HEK293 (cell line): ENCODE results near the gene KRT7.
A peak's percentile ranks its signal among the peaks of the same experiment; 100 is the strongest.

Experiments used
- BCL11A ChIP-seq: fragments of 450-650 bp; formaldehyde crosslinking; IDR thresholded peaks from 2 replicates; pipeline ENCODE4 v1.5.1; 2016; ENCODE audit warnings: low read depth, missing biosample characterization, missing genetic modification characterization
- EGR2 ChIP-seq: fragments of 450-650 bp; formaldehyde crosslinking; IDR thresholded peaks from 2 replicates; pipeline ENCODE4 v1.5.1; 2016; ENCODE audit warnings: low read depth, missing biosample characterization, missing genetic modification characterization
- KLF8 ChIP-seq: fragments of 450-650 bp; formaldehyde crosslinking; IDR thresholded peaks from 2 replicates; pipeline ENCODE4 v1.5.1; 2016; ENCODE audit warnings: missing biosample characterization, missing genetic modification characterization
- MZF1 ChIP-seq: fragments of 450-650 bp; formaldehyde crosslinking; IDR thresholded peaks from 2 replicates; pipeline ENCODE4 v1.5.1; 2017; ENCODE audit warnings: missing biosample characterization, missing genetic modification characterization, borderline replicate concordance
- ZBTB48 ChIP-seq: fragments of 450-650 bp; formaldehyde crosslinking; IDR thresholded peaks from 2 replicates; pipeline ENCODE4 v1.5.1; 2016; ENCODE audit warnings: missing biosample characterization, missing genetic modification characterization
- ZFP37 ChIP-seq: fragments of 450-650 bp; formaldehyde crosslinking; IDR thresholded peaks from 2 replicates; pipeline ENCODE4 v1.5.1; 2016; ENCODE audit warnings: missing biosample characterization, missing genetic modification characterization
- ZNF16 ChIP-seq: fragments of 450-650 bp; formaldehyde crosslinking; IDR thresholded peaks from 2 replicates; pipeline ENCODE4 v1.5.1; 2016; ENCODE audit warnings: low read depth, missing biosample characterization, missing genetic modification characterization
- ZNF350 ChIP-seq: fragments of 450-650 bp; formaldehyde crosslinking; IDR thresholded peaks from 2 replicates; pipeline ENCODE4 v1.5.0; 2017; ENCODE audit warnings: missing biosample characterization, mild to moderate bottlenecking, missing genetic modification characterization
- ZNF548 ChIP-seq: fragments of 450-650 bp; formaldehyde crosslinking; IDR thresholded peaks from 2 replicates; pipeline ENCODE4 v1.5.1; 2016; ENCODE audit warnings: missing biosample characterization, missing genetic modification characterization
- ZNF747 ChIP-seq: fragments of 450-650 bp; formaldehyde crosslinking; IDR thresholded peaks from 2 replicates; pipeline ENCODE4 v1.5.1; 2016; ENCODE audit warnings: missing biosample characterization, missing genetic modification characterization
- ZNF768 ChIP-seq: fragments of 450-650 bp; formaldehyde crosslinking; IDR thresholded peaks from 2 replicates; pipeline ENCODE4 v1.5.1; 2018; ENCODE audit warnings: missing biosample characterization, mild to moderate bottlenecking, missing genetic modification characterization
- TF ChIP-seq, protein P1 (sequence below): fragments of 450-650 bp; formaldehyde crosslinking; IDR thresholded peaks from 2 replicates; pipeline ENCODE4 v1.5.1; 2016; ENCODE audit warnings: missing biosample characterization, missing genetic modification characterization
- TF ChIP-seq, protein P2 (sequence below): fragments of 450-650 bp; formaldehyde crosslinking; IDR thresholded peaks from 2 replicates; pipeline ENCODE4 v1.5.1; 2016; ENCODE audit warnings: missing biosample characterization, missing genetic modification characterization
- TF ChIP-seq, protein P3 (sequence below): fragments of 450-650 bp; formaldehyde crosslinking; IDR thresholded peaks from 2 replicates; pipeline ENCODE4 v1.5.1; 2016; ENCODE audit warnings: missing biosample characterization, missing genetic modification characterization
- TF ChIP-seq, protein P4 (sequence below): fragments of 450-650 bp; formaldehyde crosslinking; IDR thresholded peaks from 2 replicates; pipeline ENCODE4 v1.5.1; 2016; ENCODE audit warnings: missing biosample characterization, missing genetic modification characterization, low read depth

KRT7 gene

DNA sequence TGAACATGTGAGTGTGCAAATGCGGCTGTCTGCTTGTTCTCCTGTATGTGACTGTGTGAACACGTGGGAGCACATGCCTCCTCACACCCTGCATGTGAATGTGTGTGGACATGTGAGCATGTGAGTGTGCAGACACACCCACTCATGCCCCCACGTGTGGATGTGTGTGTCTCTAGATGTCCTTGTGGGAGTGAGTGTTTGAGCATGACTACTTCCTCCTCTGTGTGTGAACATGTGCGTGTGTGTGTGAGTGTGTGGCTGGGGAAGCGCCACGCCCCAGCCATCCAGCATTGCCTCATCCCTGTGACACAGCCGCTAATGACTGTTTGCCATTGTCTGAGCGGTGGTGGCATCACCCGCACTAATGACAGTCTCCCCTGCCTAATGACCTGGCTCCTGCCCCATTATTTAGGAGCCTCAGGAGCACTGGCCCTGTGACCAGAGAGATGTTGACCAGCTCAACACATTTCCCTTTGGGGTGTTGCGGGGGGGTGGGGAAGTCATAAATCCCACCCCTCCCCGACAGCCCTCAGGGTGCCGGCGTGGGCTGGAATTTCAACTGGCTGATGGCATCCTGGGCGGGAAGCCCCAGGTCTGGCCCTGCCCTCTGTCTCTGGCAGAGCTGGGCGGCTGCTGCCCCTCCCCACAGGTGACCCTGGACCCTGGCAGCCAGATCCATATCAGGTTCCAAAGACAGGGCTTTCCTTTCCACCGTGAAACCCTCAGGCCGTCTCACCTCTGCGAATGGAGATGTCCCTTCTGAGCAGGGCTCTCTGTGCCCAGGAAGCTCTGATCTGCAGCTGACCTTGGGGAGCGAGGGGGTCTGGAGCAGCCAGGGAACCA is 29.7 kb upstream of the KRT7 start (continued):
- TF ChIP-seq KLF8 (tag by site-specific recombination) (peak; percentile 77; the same call in 1 of the 2 replicates), ZNF768 (no peak), ZNF16 (no peak), ZFP37 (tag by site-specific recombination) (0 out of 2 replicates have a peak, but pooled peaks have one; percentile 27), ZNF747 (no peak; the same call in 1 of the 2 replicates), ZBTB48 (tag by site-specific recombination) (0 out of 2 replicates have a peak, but pooled peaks have one; percentile 18), EGR2 (tag by site-specific recombination) (peak; percentile 98), ZNF350 (tag by site-specific recombination) (no peak), BCL11A (tag by site-specific recombination) (peak; percentile 51), MZF1 (no peak), ZNF548 (tag by site-specific recombination) (peak; percentile 2; the same call in 1 of the 2 replicates)
- TF ChIP-seq, protein P1, sequence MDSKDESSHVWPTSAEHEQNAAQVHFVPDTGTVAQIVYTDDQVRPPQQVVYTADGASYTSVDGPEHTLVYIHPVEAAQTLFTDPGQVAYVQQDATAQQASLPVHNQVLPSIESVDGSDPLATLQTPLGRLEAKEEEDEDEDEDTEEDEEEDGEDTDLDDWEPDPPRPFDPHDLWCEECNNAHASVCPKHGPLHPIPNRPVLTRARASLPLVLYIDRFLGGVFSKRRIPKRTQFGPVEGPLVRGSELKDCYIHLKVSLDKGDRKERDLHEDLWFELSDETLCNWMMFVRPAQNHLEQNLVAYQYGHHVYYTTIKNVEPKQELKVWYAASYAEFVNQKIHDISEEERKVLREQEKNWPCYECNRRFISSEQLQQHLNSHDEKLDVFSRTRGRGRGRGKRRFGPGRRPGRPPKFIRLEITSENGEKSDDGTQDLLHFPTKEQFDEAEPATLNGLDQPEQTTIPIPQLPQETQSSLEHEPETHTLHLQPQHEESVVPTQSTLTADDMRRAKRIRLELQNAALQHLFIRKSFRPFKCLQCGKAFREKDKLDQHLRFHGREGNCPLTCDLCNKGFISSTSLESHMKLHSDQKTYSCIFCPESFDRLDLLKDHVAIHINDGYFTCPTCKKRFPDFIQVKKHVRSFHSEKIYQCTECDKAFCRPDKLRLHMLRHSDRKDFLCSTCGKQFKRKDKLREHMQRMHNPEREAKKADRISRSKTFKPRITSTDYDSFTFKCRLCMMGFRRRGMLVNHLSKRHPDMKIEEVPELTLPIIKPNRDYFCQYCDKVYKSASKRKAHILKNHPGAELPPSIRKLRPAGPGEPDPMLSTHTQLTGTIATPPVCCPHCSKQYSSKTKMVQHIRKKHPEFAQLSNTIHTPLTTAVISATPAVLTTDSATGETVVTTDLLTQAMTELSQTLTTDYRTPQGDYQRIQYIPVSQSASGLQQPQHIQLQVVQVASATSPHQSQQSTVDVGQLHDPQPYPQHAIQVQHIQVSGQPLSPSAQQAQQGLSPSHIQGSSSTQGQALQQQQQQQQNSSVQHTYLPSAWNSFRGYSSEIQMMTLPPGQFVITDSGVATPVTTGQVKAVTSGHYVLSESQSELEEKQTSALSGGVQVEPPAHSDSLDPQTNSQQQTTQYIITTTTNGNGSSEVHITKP (tag by site-specific recombination) = peak; percentile 62
- TF ChIP-seq, protein P2, sequence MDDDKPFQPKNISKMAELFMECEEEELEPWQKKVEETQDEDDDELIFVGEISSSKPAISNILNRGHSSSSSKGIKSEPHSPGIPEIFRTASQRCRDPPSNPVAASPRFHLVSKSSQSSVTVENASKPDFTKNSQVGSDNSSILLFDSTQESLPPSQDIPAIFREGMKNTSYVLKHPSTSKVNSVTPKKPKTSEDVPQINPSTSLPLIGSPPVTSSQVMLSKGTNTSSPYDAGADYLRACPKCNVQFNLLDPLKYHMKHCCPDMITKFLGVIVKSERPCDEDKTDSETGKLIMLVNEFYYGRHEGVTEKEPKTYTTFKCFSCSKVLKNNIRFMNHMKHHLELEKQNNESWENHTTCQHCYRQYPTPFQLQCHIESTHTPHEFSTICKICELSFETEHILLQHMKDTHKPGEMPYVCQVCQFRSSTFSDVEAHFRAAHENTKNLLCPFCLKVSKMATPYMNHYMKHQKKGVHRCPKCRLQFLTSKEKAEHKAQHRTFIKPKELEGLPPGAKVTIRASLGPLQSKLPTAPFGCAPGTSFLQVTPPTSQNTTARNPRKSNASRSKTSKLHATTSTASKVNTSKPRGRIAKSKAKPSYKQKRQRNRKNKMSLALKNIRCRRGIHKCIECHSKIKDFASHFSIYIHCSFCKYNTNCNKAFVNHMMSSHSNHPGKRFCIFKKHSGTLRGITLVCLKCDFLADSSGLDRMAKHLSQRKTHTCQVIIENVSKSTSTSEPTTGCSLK (tag by site-specific recombination) = no peak
- TF ChIP-seq, protein P3, sequence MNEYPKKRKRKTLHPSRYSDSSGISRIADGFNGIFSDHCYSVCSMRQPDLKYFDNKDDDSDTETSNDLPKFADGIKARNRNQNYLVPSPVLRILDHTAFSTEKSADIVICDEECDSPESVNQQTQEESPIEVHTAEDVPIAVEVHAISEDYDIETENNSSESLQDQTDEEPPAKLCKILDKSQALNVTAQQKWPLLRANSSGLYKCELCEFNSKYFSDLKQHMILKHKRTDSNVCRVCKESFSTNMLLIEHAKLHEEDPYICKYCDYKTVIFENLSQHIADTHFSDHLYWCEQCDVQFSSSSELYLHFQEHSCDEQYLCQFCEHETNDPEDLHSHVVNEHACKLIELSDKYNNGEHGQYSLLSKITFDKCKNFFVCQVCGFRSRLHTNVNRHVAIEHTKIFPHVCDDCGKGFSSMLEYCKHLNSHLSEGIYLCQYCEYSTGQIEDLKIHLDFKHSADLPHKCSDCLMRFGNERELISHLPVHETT (tag by site-specific recombination) = peak; percentile 52; the same call in 1 of the 2 replicates
- TF ChIP-seq, protein P4, sequence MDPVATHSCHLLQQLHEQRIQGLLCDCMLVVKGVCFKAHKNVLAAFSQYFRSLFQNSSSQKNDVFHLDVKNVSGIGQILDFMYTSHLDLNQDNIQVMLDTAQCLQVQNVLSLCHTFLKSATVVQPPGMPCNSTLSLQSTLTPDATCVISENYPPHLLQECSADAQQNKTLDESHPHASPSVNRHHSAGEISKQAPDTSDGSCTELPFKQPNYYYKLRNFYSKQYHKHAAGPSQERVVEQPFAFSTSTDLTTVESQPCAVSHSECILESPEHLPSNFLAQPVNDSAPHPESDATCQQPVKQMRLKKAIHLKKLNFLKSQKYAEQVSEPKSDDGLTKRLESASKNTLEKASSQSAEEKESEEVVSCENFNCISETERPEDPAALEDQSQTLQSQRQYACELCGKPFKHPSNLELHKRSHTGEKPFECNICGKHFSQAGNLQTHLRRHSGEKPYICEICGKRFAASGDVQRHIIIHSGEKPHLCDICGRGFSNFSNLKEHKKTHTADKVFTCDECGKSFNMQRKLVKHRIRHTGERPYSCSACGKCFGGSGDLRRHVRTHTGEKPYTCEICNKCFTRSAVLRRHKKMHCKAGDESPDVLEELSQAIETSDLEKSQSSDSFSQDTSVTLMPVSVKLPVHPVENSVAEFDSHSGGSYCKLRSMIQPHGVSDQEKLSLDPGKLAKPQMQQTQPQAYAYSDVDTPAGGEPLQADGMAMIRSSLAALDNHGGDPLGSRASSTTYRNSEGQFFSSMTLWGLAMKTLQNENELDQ = no peak
- TF ChIP-seq, all 188 proteins: peak for 53
